ENCODE results near the gene NUAK2.
"Not testable (repeated sequence)": the region's sequence is repeated elsewhere in the genome, so short reads cannot be mapped to it uniquely, and the experiment has no call there.

Gene NUAK2

GRCh38 chr1:205287767-205288559 lies 33.6 kb downstream of the NUAK2 start:
- no peak overlapping the region for H3K4me3 ChIP-seq
- no peaks in the 10 kb centered on the region for H3K9me3 ChIP-seq (ENCODE audit: low read depth, low read length)
- no peaks in the 10 kb centered on the region for H3K36me3 ChIP-seq (ENCODE audit: insufficient read depth, low read length)
- TF ChIP-seq FOXP2 (optimal IDR thresholded peaks at IDR 0.05; ENCODE audit: control extremely low read depth, extremely low read length, insufficient read depth) (no peak), POLR2AphosphoS5 (IDR thresholded peaks at IDR 0.05; ENCODE audit: borderline replicate concordance, low read depth, low read length) (no peak), EZH2 (IDR thresholded peaks at IDR 0.05) (no peak)
- H3K27ac ChIP-seq: no peak overlapping the region
- no peak overlapping the region for H3K9ac ChIP-seq (ENCODE audit: insufficient read length)
- no peak for DNase-seq (ENCODE audit: low read depth, low spot score)

GRCh38 chr1:205287076-205287475 lies 34.5 kb downstream of the NUAK2 start:
- no peak overlapping the region for H3K27ac ChIP-seq

GRCh38 chr1:205286335-205286950 lies 35.1 kb downstream of the NUAK2 start:
- H3K27ac ChIP-seq: no peak overlapping the region
- H3K4me3 ChIP-seq: no peak overlapping the region
- TF ChIP-seq EZH2 (IDR thresholded peaks at IDR 0.05) (no peak), FOXP2 (optimal IDR thresholded peaks at IDR 0.05; ENCODE audit: control extremely low read depth, extremely low read length, insufficient read depth) (no peak), POLR2AphosphoS5 (IDR thresholded peaks at IDR 0.05; ENCODE audit: borderline replicate concordance, low read depth, low read length) (no peak)
- no peak for DNase-seq (ENCODE audit: low read depth, low spot score)
- H3K36me3 ChIP-seq (ENCODE audit: insufficient read depth, low read length): no peaks in the 10 kb centered on the region
- no peak overlapping the region for H3K9ac ChIP-seq (ENCODE audit: insufficient read length)
- H3K9me3 ChIP-seq (ENCODE audit: low read depth, low read length): no peaks in the 10 kb centered on the region

More at GRCh38 chr1:205287076-205287475, 34.5 kb downstream of the NUAK2 start:
- Histone ChIP-seq H3K9me3 (ENCODE audit: low read depth, low read length) (no peaks in the 10 kb centered on the region), H3K36me3 (ENCODE audit: insufficient read depth, low read length) (no peaks in the 10 kb centered on the region), H3K9ac (ENCODE audit: insufficient read length) (no peak overlapping the region), H3K4me3 (no peak overlapping the region)
- no peak for TF ChIP-seq EZH2 (IDR thresholded peaks at IDR 0.05)
- TF ChIP-seq FOXP2 (optimal IDR thresholded peaks at IDR 0.05; ENCODE audit: control extremely low read depth, extremely low read length, insufficient read depth): no peak
- TF ChIP-seq POLR2AphosphoS5 (IDR thresholded peaks at IDR 0.05; ENCODE audit: borderline replicate concordance, low read depth, low read length): no peak
- DNase-seq (ENCODE audit: low read depth, low spot score): no peak

GRCh38 chr1:205285381-205286101 lies 36.0 kb downstream of the NUAK2 start:
- TF ChIP-seq FOXP2 (optimal IDR thresholded peaks at IDR 0.05; ENCODE audit: control extremely low read depth, extremely low read length, insufficient read depth): no peak
- no peak for TF ChIP-seq EZH2 (IDR thresholded peaks at IDR 0.05)
- TF ChIP-seq POLR2AphosphoS5 (IDR thresholded peaks at IDR 0.05; ENCODE audit: borderline replicate concordance, low read depth, low read length): no peak
- no peaks in the 10 kb centered on the region for H3K36me3 ChIP-seq (ENCODE audit: insufficient read depth, low read length)
- no peaks in the 10 kb centered on the region for H3K9me3 ChIP-seq (ENCODE audit: low read depth, low read length)
- H3K27ac ChIP-seq: no peak overlapping the region
- no peak overlapping the region for H3K9ac ChIP-seq (ENCODE audit: insufficient read length)
- H3K4me3 ChIP-seq: no peak overlapping the region
- DNase-seq (ENCODE audit: low read depth, low spot score): no peak

- no peak overlapping the region for H3K9ac ChIP-seq (ENCODE audit: insufficient read length)
- TF ChIP-seq POLR2AphosphoS5 (IDR thresholded peaks at IDR 0.05; ENCODE audit: borderline replicate concordance, low read depth, low read length) (no peak), EZH2 (IDR thresholded peaks at IDR 0.05) (no peak), FOXP2 (optimal IDR thresholded peaks at IDR 0.05; ENCODE audit: control extremely low read depth, extremely low read length, insufficient read depth) (no peak)
- no peaks in the 10 kb centered on the region for H3K9me3 ChIP-seq (ENCODE audit: low read depth, low read length)
- no peak for DNase-seq (ENCODE audit: low read depth, low spot score)
- H3K4me3 ChIP-seq: no peak overlapping the region
- H3K36me3 ChIP-seq (ENCODE audit: insufficient read depth, low read length): no peaks in the 10 kb centered on the region
- no peak overlapping the region for H3K27ac ChIP-seq
These were observed 37.0 kb downstream of the NUAK2 start for GRCh38 chr1:205284420-205285144.

GRCh38 chr1:205283270-205284147 lies 38.0 kb downstream of the NUAK2 start:
- H3K9me3 ChIP-seq (ENCODE audit: low read depth, low read length): no peaks in the 10 kb centered on the region
- no peak for DNase-seq (ENCODE audit: low read depth, low spot score)
- no peak overlapping the region for H3K4me3 ChIP-seq
- no peak overlapping the region for H3K9ac ChIP-seq (ENCODE audit: insufficient read length)
- TF ChIP-seq EZH2 (IDR thresholded peaks at IDR 0.05) (no peak), FOXP2 (optimal IDR thresholded peaks at IDR 0.05; ENCODE audit: control extremely low read depth, extremely low read length, insufficient read depth) (no peak), POLR2AphosphoS5 (IDR thresholded peaks at IDR 0.05; ENCODE audit: borderline replicate concordance, low read depth, low read length) (no peak)
- no peak overlapping the region for H3K27ac ChIP-seq
- no peaks in the 10 kb centered on the region for H3K36me3 ChIP-seq (ENCODE audit: insufficient read depth, low read length)

- H3K9ac ChIP-seq (ENCODE audit: insufficient read length); H3K4me3 ChIP-seq; H3K27ac ChIP-seq; H3K9me3 ChIP-seq (ENCODE audit: low read depth, low read length); DNase-seq (ENCODE audit: low read depth, low spot score); H3K36me3 ChIP-seq (ENCODE audit: insufficient read depth, low read length): not testable (repeated sequence)
These were observed 40.7 kb downstream of the NUAK2 start for GRCh38 chr1:205280666-205281395.
